Activated CD4-positive, alpha-beta T cell treated with anti-CD3 and anti-CD28 coated beads, Interleukin-2, amount 10 ng/mL, durations not matched to agents 24 days and 14 days (primary cell): Measurements from ENCODE around the gene NKAIN2. TPM values are rescaled to one million over a fixed set of nuclear protein-coding genes. Genes with fewer than 3 reads are reported as not detected.
"Not testable (repeated sequence)": the region's sequence is repeated elsewhere in the genome, so short reads cannot be mapped to it uniquely, and the experiment has no call there.

Experiments used
- DNase-seq: peaks from one replicate; pipeline ENCODE4 v3.0.0; 2022
- H3K27ac Mint-ChIP-seq: one replicate; pipeline ENCODE4 v1.8.0; 2022; ENCODE audit warnings: mild to moderate bottlenecking, mixed read lengths
- H3K27me3 Mint-ChIP-seq: one replicate; pipeline ENCODE4 v1.8.0; 2022; ENCODE audit warnings: mixed read lengths
- H3K36me3 Mint-ChIP-seq: one replicate; pipeline ENCODE4 v1.8.0; 2022; ENCODE audit warnings: low read depth, mild to moderate bottlenecking, mixed read lengths
- H3K4me1 Mint-ChIP-seq: one replicate; pipeline ENCODE4 v1.8.0; 2021; ENCODE audit warnings: mixed read lengths
- H3K4me3 Mint-ChIP-seq: one replicate; pipeline ENCODE4 v1.8.0; 2022; ENCODE audit warnings: mild to moderate bottlenecking, moderate library complexity, mixed read lengths
- H3K9me3 Mint-ChIP-seq: one replicate; pipeline ENCODE4 v1.8.0; 2021; ENCODE audit warnings: mixed read lengths
- intact Hi-C: fragments of 100-400 bp; cut with micrococcal nuclease; formaldehyde crosslinking; loops from one replicate; pipeline ENCODE4 v1.15.1; 2023
- total RNA-seq: library from RNA; stranded (reverse); gene quantifications from 2 replicates; pipeline ENCODE4 v1.2.3, GENCODE V29; 2022

Gene NKAIN2
- total RNA-seq, 1 donor from 2014 or later: not detected

GRCh38 chr6:124410425-124410824, 606.8 kb downstream of the NKAIN2 start:
- H3K27ac Mint-ChIP-seq, H3K36me3 Mint-ChIP-seq, DNase-seq, intact Hi-C loops, H3K4me3 Mint-ChIP-seq, H3K27me3 Mint-ChIP-seq, H3K9me3 Mint-ChIP-seq, H3K4me1 Mint-ChIP-seq: not testable (repeated sequence)

GRCh38 chr6:124412657-124413056, 609.0 kb downstream of the NKAIN2 start:
- H3K4me1 Mint-ChIP-seq, H3K27ac Mint-ChIP-seq, DNase-seq, H3K9me3 Mint-ChIP-seq, H3K27me3 Mint-ChIP-seq, H3K4me3 Mint-ChIP-seq, intact Hi-C loops, H3K36me3 Mint-ChIP-seq: not testable (repeated sequence)

GRCh38 chr6:124420116-124420840, 616.6 kb downstream of the NKAIN2 start:
- Mint-ChIP-seq H3K4me3 (no peak overlapping the region), H3K27me3 (no peaks in the 10 kb centered on the region), H3K36me3 (no peaks in the 10 kb centered on the region), H3K9me3 (no peaks in the 10 kb centered on the region), H3K4me1 (no peaks in the 10 kb centered on the region), H3K27ac (no peak overlapping the region)
- DNase-seq: no peak
- intact Hi-C loops: no loop called here

- intact Hi-C loops: no loop called here
- no peak for DNase-seq
- Mint-ChIP-seq H3K36me3 (no peaks in the 10 kb centered on the region), H3K27me3 (no peaks in the 10 kb centered on the region), H3K27ac (no peak overlapping the region), H3K9me3 (no peaks in the 10 kb centered on the region), H3K4me3 (no peak overlapping the region), H3K4me1 (no peaks in the 10 kb centered on the region)
Observed at GRCh38 chr6:124423621-124424020, 620.0 kb downstream of the NKAIN2 start.

GRCh38 chr6:124430740-124431318, 627.2 kb downstream of the NKAIN2 start:
- no peak for DNase-seq
- H3K27ac Mint-ChIP-seq: no peak overlapping the region
- intact Hi-C loops: no loop called here
- H3K4me3 Mint-ChIP-seq: no peak overlapping the region
- H3K4me1 Mint-ChIP-seq: no peaks in the 10 kb centered on the region
- no peaks in the 10 kb centered on the region for H3K27me3 Mint-ChIP-seq
- H3K36me3 Mint-ChIP-seq: no peaks in the 10 kb centered on the region
- no peaks in the 10 kb centered on the region for H3K9me3 Mint-ChIP-seq

GRCh38 chr6:124432620-124433019, 629.0 kb downstream of the NKAIN2 start:
- no peaks in the 10 kb centered on the region for H3K27me3 Mint-ChIP-seq
- no peak overlapping the region for H3K27ac Mint-ChIP-seq
- no peaks in the 10 kb centered on the region for H3K4me1 Mint-ChIP-seq
- DNase-seq: no peak
- no peaks in the 10 kb centered on the region for H3K36me3 Mint-ChIP-seq
- H3K9me3 Mint-ChIP-seq: no peaks in the 10 kb centered on the region
- H3K4me3 Mint-ChIP-seq: no peak overlapping the region
- intact Hi-C loops: no loop called here

GRCh38 chr6:124433387-124434160, 629.9 kb downstream of the NKAIN2 start:
- H3K27ac Mint-ChIP-seq: no peak overlapping the region
- no peaks in the 10 kb centered on the region for H3K27me3 Mint-ChIP-seq

GRCh38 chr6:124434421-124434820, 630.8 kb downstream of the NKAIN2 start:
- intact Hi-C loops: no loop called here
- no peak for DNase-seq
- H3K27me3 Mint-ChIP-seq: no peaks in the 10 kb centered on the region
- no peaks in the 10 kb centered on the region for H3K36me3 Mint-ChIP-seq
- no peak overlapping the region for H3K27ac Mint-ChIP-seq
- H3K4me3 Mint-ChIP-seq: no peak overlapping the region
- no peaks in the 10 kb centered on the region for H3K4me1 Mint-ChIP-seq
- no peaks in the 10 kb centered on the region for H3K9me3 Mint-ChIP-seq

More at GRCh38 chr6:124433387-124434160, 629.9 kb downstream of the NKAIN2 start:
- Mint-ChIP-seq H3K4me1 (no peaks in the 10 kb centered on the region), H3K36me3 (no peaks in the 10 kb centered on the region), H3K9me3 (no peaks in the 10 kb centered on the region), H3K4me3 (no peak overlapping the region)
- intact Hi-C loops: no loop called here
- no peak for DNase-seq

- H3K4me1 Mint-ChIP-seq: no peaks in the 10 kb centered on the region
- intact Hi-C loops: no loop called here
- no peaks in the 10 kb centered on the region for H3K36me3 Mint-ChIP-seq
- no peaks in the 10 kb centered on the region for H3K27me3 Mint-ChIP-seq
- no peaks in the 10 kb centered on the region for H3K9me3 Mint-ChIP-seq
- no peak overlapping the region for H3K27ac Mint-ChIP-seq
- no peak for DNase-seq
- no peak overlapping the region for H3K4me3 Mint-ChIP-seq
Observed at GRCh38 chr6:124436803-124437202, 633.1 kb downstream of the NKAIN2 start.

GRCh38 chr6:124438546-124439065, 634.9 kb downstream of the NKAIN2 start:
- DNase-seq: no peak
- Mint-ChIP-seq H3K9me3 (no peaks in the 10 kb centered on the region), H3K4me3 (no peak overlapping the region), H3K4me1 (no peaks in the 10 kb centered on the region), H3K27ac (no peak overlapping the region), H3K27me3 (no peaks in the 10 kb centered on the region), H3K36me3 (no peaks in the 10 kb centered on the region)
- intact Hi-C loops: no loop called here

GRCh38 chr6:124441450-124441849, 637.8 kb downstream of the NKAIN2 start:
- intact Hi-C loops: no loop called here
- H3K4me1 Mint-ChIP-seq: no peaks in the 10 kb centered on the region
- H3K36me3 Mint-ChIP-seq: no peaks in the 10 kb centered on the region
- no peak overlapping the region for H3K4me3 Mint-ChIP-seq
- no peak overlapping the region for H3K27ac Mint-ChIP-seq
- H3K27me3 Mint-ChIP-seq: no peaks in the 10 kb centered on the region
- DNase-seq: no peak
- H3K9me3 Mint-ChIP-seq: no peaks in the 10 kb centered on the region

- no peaks in the 10 kb centered on the region for H3K4me1 Mint-ChIP-seq
- H3K27ac Mint-ChIP-seq: no peak overlapping the region
- H3K9me3 Mint-ChIP-seq: no peaks in the 10 kb centered on the region
- no peaks in the 10 kb centered on the region for H3K36me3 Mint-ChIP-seq
- no peak for DNase-seq
- no peak overlapping the region for H3K4me3 Mint-ChIP-seq
- intact Hi-C loops: no loop called here
- H3K27me3 Mint-ChIP-seq: no peaks in the 10 kb centered on the region
Observed at GRCh38 chr6:124443541-124443940, 639.9 kb downstream of the NKAIN2 start.

GRCh38 chr6:124445581-124445980, 641.9 kb downstream of the NKAIN2 start:
- Mint-ChIP-seq H3K27me3 (no peaks in the 10 kb centered on the region), H3K36me3 (no peaks in the 10 kb centered on the region), H3K27ac (no peak overlapping the region), H3K4me3 (no peak overlapping the region), H3K9me3 (no peaks in the 10 kb centered on the region), H3K4me1 (no peaks in the 10 kb centered on the region)
- no peak for DNase-seq
- intact Hi-C loops: no loop called here

GRCh38 chr6:124446961-124447360, 643.3 kb downstream of the NKAIN2 start:
- no peaks in the 10 kb centered on the region for H3K9me3 Mint-ChIP-seq
- no peak overlapping the region for H3K27ac Mint-ChIP-seq
- no peaks in the 10 kb centered on the region for H3K36me3 Mint-ChIP-seq
- no peak overlapping the region for H3K4me3 Mint-ChIP-seq
- no peak for DNase-seq
- H3K4me1 Mint-ChIP-seq: no peaks in the 10 kb centered on the region
- no peaks in the 10 kb centered on the region for H3K27me3 Mint-ChIP-seq
- intact Hi-C loops: no loop called here
